Inflammatory macrophage treated with lipopolysaccharide for 1 hour (primary cell): Measurements from ENCODE around the gene DLX3.
"Not testable (repeated sequence)": the region's sequence is repeated elsewhere in the genome, so short reads cannot be mapped to it uniquely, and the experiment has no call there.

ENCODE experiments used
- DNase-seq, 2 donors: peaks; one replicate each; pipeline ENCODE4 v3.0.0-alpha.2; 2020 to 2022

DLX3 gene

GRCh38 chr17:49995055-49995738, at the start of gene DLX3:
Gene DLX3, minus strand, starts transcription at chr17:49995224. Its CDS starts 226 bp downstream, at chr17:49994998.
- DNase-seq, result peak; percentile 39 to 59

GRCh38 chr17:50044483-50044882, 49.5 kb upstream of the DLX3 start:
- no peak for DNase-seq

DNA sequence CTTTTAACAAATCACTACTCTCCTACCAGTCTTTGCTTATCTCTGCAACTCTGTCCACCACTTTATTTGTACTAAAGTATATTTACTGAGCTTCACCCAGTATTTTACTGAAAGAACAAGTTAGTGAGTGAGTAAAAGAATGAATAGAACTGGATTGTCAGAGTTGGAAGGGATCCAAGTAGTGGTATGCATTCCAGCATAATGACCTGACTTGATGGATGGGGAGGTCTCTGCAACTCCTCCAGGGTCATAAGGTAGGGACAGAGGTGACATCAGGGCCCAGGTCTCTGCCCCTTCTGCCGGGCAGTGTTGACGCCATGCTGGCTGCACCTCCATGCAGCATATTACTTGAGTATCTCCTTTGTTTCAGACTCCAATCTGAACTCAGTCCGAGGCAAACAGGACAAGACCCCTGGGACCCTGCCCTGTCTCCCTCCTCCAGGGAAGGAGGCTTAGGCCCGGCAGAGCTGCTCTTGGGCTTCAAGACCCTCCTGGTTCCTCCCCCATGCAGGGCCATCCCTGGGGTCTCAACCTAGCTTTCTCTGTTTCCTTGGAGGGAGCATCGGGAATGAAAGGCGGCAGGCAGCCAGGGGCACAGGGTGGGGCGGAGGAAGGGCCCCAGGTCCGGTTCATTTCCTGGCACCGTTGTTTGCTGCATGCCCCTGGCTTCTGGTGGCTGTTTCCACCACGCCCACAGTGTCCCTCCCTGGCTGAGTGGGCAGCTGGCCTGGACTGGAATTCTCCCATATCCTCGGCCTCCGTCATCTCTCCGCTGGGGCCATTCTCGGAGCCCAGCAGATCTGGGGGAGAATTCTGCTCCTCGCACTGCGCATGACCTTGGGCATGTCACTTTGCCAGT, 48.5 kb upstream of the DLX3 start:
- DNase-seq, result no peak

DNA sequence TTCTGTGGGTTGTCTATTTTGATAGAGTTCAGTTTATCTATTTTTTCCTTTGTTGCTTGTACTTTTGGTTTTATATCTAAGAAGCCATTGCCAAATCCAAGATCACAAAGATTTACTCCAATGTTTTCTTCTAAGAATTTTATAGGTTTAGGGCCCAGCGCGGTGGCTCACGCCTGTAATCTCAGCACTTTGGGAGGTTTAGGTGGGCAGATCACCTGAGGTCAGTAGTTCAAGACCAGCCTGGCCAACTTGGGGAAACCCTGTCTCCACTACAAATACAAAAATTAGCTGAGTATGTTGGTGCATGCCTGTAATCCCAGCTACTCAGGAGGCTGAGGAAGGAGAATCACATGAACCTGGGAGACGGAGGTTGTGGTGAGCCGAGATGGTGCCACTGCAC, 47.2 kb upstream of the DLX3 start:
- DNase-seq, result no peak

- DNase-seq, result not testable (repeated sequence)
Observed at GRCh38 chr17:50040496-50040895, 45.5 kb upstream of the DLX3 start.

DNA sequence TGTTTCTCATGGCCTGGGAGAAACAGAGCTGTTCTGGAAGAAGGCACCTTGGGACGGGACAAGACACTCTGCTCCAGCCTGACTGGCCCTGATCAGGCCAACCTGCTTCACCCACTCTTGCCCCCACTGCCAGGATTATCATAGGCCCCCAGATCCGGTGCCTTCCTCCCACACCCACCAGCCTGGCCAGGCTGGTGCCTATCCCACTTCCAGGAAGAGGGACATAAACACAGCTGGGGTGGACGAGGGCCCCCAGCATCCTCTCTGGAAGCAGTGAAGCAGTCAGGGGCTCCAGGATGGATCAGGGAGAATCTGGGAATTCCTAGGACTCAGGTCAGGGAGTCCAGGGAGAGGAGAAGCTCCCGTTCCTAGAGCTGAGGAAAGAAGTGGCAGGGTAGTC, 44.0 kb upstream of the DLX3 start:
- DNase-seq, result no peak

DNA sequence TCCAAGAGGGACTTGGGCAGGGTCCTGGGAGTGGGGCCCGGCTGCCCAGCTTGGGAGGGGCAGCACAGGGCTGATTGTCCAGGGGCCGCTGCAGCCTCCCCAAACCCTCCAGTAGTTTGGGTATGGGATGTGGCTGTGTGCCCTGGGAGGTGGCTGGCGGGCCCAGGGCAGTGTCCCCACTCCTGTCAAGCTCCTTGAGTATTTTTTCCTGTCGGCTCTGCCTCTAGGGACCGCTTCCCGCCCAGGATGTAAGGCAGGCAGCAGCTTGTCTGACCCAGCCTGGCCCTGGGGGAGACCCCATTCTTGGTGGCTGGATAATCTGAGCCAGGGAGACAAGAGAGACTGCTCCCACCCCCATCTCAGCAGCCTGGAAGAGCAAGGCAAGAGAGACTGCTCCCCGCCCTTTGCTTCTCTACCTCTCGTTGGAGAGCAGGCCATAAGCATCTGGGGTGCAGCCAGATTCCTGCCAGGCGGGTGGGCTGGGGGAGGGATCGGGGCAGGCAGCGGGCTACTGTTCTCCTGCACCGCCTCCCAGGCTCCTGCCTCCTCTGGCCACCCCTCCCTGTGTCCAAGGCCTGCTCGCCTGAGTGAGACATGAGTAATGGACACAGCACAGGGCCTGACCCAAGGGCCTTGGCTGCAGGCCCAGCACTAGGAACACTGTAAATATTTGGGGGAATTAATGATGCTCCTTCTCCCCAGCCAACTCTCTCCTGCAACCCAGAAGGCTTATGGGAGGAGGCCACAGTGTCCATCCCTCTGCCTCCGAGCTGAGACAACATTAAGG, 42.5 kb upstream of the DLX3 start:
- DNase-seq, result no peak

DNA sequence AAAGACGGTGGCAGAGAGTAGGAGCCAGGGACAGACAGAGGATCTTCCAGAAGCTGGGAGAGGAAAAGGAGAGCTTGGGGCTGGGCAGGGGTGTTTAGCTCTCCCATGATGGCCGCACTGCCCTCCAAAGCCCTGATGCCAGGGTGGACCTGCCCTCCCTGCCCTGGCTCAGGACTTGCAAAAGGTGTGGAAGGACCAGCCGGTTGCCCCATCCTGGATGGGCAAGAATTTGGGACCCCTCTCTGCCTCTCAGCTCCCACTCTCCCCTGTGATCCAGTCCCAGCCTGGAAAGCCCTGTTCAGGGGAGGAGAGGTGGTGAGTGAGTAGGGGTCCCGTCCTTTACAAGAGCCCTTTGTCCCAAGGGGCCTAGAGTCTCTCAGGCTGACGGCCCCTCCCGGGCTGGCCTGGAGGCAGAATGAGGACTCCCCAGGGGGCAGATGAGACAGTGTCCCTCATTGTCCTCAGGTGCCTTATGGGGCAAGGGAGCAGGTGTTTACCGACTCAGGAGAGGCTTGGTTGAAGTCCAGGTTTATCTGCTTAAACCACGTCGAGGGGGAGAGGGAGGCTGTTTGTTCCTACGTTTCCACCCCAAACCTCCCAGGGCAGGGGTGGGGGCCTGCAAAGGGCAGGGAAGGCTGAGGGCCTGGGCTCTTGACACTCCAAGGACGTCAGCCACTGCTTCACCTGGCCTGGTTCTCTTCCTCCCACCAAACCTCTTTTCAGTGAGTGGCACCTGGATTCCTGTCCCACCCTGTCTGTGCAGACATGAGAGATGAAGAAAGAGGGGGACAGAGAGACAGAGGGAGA, 41.6 kb upstream of the DLX3 start:
- DNase-seq, result no peak

DNA sequence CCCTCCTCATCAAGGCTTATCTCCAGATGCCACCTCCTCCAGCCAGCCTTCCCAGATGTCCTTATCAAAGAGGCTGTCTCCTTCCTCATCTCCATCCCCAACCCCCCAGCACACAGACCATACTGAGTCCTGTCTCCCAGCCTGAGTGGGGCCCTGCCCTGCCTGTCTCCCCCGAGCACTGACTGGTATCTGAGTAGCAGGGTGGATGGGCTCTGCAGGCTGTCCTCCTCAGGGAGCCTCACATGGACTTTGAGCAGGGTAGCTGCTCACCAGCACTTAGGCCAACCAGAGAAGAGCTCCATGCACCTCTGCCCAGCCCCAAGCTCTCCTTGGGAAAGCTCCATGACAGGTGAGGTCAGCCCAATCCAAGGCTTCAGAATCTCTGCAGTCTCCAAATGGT, 40.9 kb upstream of the DLX3 start:
- DNase-seq, result no peak

DNA sequence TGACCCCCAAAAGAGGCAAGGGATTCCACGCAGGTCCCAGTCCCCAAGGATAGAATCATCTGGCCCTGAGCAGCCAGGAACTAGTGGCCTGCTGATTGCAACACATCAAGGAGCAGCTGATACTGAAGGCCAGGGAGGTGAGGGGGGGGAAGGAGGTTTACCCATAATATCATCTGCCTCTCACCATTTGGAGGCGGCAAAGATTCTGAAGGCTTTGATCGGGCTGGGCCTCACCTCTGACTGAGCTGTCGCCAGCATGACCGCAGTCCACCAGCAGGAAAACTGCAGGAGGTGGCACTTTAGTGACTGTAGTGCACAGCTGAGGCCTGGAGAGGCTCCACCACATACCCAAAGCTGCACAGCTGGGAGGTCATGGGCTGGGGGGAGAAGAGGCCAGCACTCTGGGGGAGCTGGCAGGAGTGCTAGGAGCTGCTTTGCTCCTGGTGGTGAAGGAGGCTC, 40.4 kb upstream of the DLX3 start:
- no peak for DNase-seq

- DNase-seq, result no peak
Observed at GRCh38 chr17:50034498-50035364, 39.7 kb upstream of the DLX3 start.

GRCh38 chr17:50033316-50033715, 38.3 kb upstream of the DLX3 start:
- DNase-seq, result no peak

DNA sequence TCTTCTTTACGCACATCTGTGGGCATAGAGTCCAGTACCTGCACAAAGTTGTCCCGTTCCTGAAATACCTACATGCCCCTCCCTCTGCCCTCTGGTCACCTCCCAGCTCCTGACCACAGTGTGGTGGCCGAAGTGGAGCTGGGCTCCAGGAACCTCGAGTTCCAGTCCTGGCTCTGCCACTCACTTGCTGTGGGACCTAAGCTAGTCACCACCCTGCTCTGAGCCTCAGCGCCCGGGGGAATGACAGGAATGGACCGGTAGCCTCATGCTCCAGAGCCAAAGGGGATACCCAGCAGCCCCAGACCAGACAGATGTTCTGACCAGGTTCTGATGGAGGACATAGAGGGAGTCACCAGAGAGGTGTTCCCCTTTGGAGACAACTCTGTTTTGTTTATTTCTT, 34.2 kb upstream of the DLX3 start:
- no peak for DNase-seq

- DNase-seq, result no peak
Observed at GRCh38 chr17:50028736-50029120, 33.7 kb upstream of the DLX3 start.

DNA sequence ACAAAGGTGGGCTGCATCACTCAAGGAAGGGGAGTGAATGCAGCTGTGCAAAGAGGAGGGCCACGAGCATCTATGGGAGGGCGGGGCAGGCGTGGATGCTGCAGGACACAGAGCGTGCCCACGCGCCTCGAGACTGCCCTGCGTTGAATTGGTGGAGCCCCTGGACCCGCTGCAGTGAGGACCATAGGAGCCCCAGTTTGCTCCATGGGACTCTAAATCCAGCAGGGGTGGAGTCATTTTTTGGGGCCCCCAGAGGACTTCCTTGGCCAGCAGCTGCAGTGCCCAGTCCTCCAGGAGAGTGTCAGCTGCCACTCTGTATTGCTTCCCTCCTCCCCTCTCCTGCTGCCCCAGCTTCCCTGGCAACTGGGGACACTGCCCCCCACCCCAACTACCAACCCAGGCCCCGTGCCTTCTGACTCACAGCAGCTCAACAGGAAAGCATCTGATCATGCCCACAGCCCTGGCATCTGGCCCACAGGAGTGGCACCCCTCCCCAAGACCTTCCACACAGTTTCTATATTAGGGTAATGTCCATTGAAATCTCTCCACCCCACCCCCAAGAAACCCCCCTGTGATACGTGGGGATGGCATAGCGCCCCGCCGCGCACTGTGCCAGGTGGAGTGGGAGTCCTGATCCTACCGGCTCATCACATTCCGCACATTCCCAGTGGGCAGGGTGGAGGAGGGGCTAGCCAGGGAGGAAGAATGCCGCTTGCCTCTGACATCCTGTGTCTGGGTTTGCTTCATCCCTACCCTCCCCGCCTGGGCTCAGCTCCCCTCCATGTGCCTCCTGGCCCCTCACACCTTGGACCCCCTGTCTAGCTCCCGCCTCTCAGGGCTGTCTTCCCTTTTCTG, 33.1 kb upstream of the DLX3 start:
- peak in 1 of 2 donors; percentile 24 for DNase-seq

DNA sequence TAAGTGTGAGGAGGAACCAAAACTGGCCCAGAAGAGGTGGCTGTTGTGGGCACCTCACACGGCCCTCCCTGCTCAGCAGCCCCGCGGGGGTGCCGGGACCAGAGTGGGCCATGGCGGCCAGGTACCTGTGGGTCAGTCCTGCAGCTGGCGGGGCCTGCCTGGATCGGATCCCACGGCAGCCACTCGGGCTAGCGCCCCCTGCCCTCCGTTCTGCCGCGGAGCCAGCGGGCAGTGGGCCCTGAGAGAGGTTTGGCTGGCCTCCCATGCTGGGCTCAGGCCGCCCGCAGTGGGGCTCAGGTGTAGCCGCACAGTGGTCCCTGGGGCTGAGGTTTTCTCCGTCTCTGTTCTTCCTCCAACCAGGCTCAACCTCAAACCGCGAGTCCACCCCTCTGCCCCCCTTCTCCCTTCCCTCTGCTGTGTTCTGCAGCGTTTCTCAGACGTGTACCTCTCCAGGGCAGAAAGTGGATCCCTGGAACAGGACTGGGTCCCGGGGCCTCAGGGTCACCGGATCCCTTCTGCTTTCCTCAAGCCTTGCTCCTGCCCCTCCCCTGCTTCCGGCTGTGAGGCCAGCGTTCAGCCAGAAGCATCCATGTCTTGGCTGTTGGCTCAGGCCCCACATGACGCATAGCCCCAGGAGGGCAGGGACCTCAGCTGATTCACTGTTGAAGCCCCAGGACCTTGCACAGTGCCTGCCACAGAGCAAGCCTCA, 32.3 kb upstream of the DLX3 start:
- peak; percentile 35 to 58 for DNase-seq

- peak; percentile 48 to 93 for DNase-seq
Observed at GRCh38 chr17:50026837-50027171, 31.8 kb upstream of the DLX3 start.

DNA sequence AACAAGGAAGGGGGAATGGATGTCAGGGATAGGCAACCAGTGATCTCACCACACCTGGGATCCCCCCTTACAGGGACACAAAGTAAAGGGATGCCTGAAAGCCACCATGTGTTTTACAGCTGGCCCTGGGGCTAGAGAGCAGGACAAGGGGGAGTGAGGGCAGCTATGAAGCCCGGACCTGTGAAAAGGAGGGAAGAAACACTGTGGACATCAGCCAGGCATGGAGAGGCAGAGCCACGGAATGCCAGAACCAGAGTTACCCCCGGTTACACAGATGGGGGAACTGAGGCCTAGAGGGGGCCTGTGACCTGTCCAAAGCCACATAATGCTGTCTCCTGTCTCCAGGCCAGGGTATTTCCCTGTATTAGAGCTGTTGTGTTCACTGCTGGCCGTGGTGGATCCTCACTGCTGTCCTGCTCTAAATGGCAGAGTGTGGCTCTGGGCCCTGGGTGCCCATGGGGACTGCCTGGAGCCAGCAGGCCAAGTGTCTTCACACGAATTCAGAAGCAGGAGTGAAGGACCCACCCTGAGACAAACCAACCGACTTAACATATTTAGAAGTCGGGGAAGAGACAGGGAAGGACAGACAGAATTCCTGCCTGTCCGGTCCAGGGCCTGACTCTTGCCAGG, 31.1 kb upstream of the DLX3 start:
- DNase-seq, result no peak

DNA sequence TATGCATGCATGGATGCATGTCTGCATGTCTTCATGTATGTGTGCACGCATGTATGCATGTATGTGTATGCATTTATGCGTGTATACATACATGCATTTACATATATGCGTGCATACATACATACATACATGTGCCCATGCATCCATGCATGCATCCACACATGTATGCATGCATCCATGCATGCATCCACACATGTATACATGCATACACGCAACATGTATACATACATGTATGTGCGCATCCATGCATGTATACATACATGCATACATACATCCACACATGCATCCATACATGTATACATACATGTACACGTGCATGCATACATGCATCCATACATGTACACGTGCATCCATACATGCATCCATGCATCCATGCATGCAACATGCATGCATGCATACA, 29.8 kb upstream of the DLX3 start:
- no peak for DNase-seq

GRCh38 chr17:50023520-50023919, 28.5 kb upstream of the DLX3 start:
- no peak for DNase-seq
